Measurements from ENCODE around the gene RNF220.
A peak's percentile ranks its signal among the peaks of the same experiment; 100 is the strongest.
"Not testable (repeated sequence)": the region's sequence is repeated elsewhere in the genome, so short reads cannot be mapped to it uniquely, and the experiment has no call there.

RNF220 gene

DNA sequence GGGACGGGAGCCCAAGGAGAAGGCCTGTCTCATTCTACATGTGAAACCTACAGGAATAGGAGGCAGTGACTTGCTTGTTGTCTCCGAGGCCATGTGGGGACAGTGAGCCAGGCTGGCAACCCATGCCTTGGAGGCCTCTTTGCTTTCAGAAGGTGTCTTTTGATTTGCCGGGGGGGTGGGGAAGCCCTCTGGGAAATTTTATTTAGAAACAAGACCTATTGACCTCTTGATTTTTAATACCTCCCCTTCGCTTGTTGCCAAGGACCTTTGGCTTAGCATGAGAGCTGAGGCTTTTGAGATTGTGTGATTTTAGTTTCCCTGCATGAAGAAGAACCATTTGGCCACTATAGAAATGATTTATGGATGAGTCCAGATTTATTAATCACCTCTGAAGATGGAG is 273.6 kb downstream of the RNF220 start:
- DNase-seq (ENCODE audit: low spot score): no peak

DNA sequence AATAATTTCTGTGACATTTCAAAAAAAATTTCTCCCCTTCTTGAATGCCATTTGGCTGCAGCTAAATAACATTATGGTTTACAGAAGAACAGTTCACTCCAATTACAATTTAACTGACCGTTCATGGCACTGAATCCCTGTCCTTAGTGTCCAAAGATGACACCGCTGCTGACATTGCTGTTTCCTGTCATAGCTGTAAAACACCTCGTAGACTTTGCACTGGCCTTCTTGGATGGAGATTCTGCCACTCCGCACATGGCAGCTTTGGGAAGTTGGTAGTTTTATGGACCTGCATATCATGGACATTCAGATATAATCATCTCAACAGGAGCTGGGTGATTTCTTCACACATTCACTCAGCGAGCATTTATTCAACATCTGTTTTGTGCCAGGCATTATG is 274.4 kb downstream of the RNF220 start:
- DNase-seq (ENCODE audit: low spot score): no peak

GRCh38 chr1:44681905-44682882 is 277.1 kb downstream of the RNF220 start:
- no peak for DNase-seq (ENCODE audit: low spot score)

- no peak for DNase-seq (ENCODE audit: low spot score)
Observed at GRCh38 chr1:44682883-44683265, 277.8 kb downstream of the RNF220 start.

- DNase-seq (ENCODE audit: low spot score): no peak
Observed at GRCh38 chr1:44684525-44684924, 279.5 kb downstream of the RNF220 start.

DNA sequence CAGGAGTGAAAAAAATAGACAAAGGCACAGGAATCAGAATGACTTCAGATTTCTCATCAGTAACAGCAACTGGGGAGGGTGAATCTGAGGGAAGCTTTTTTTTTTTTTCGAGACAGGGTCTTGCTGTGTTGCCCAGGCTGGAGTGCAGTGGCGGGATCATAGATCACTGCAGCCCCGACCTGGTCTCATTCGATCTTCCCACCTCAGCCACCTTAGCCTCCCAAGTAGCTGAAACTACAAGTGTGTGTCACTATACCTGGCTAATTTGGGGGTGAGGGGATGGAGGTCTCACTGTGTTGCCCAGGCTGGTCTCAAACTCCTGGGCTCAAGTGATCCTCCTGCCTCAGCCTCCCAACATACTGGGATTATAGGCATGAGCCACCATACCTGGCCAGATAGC is 280.2 kb downstream of the RNF220 start:
- no peak for DNase-seq (ENCODE audit: low spot score)

GRCh38 chr1:44685881-44686280 is 280.8 kb downstream of the RNF220 start:
- DNase-seq (ENCODE audit: low spot score): no peak

GRCh38 chr1:44688760-44689446 is 283.8 kb downstream of the RNF220 start:
- DNase-seq (ENCODE audit: low spot score): no peak

DNA sequence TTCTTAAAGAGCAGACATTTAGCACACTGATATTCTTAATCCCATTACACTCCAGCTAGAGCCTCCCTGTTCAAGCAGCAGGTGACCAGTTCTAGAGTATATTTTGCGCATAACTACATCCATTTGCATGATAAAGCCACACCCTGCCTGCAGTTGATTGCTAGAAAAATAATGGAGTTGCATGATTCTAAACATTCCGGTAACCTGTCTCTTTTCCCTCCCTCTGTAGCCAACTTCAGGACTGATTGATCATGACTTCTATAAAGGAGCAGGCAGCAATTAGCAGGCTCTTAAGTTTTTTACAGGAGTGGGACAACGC is 284.4 kb downstream of the RNF220 start:
- no peak for DNase-seq (ENCODE audit: low spot score)

DNA sequence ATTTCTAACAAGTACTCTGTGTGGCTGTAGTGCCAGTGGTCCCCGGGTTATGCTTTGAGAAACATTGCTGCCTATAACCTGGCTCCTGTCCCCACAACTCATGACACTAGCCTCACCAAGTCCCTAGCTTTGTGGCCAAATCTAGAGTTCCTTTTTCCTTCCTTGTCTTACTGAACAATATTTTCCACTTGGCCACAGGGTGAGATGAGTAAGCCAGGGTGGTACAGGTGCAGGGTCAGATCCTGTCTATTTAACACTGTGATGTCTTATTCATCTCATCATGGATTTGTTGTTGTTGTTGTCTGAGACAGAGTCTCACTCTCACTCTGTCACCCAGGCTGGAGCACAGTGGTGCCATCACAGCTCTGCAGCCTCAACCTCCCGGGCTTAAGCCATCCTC is 288.1 kb downstream of the RNF220 start:
- DNase-seq (ENCODE audit: low spot score): no peak

- DNase-seq (ENCODE audit: low spot score): no peak
Observed at GRCh38 chr1:44693900-44694299, 288.8 kb downstream of the RNF220 start.

DNA sequence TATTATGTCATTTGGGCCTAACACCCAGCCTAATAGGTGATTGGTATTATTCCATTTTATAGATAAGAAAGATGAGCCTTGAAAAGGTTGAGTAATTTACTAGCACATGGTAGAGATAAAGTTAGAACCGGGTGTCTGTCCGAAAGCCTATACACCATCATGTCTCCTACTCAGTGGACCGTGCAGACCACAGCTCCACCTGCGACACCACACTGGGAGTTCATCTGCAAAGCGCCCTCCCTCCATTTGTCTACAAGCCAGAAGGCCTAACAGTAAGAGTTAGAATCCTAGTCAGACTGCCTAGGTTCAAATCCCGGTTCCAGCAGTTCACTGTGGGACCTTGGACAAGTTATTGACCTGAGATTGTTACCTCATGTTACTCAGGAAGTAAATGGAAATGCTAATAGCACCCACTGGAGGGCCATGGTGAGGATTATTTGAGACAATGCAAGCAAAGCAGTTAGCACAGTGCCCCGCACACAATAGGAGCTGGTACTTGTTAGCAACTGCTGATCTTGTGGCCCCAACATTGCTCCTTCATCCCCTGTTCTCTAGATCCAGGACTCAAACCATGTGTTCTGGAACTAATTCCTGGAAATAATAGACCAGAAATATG is 289.9 kb downstream of the RNF220 start:
- peak; percentile 55 for DNase-seq (ENCODE audit: low spot score)

DNA sequence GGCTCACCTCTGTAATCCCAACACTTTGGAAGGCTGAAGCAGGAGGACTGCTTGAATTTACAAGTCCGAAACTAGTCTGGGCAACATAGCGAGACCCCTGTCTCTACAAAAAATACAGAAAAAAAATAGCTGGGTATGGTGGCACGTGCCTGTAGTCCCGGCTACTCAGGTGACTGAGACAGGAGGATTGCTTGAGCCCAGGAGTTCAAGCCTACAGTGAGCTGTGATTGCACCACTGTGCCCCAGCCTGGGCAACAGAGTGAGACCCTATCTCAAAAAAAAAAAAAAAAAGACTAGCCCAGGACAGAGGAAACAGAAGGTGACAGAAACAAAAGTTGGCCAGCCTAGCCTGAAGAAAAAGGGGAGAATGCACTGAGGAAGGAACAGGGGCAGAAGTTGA is 290.6 kb downstream of the RNF220 start:
- no peak for DNase-seq (ENCODE audit: low spot score)

DNA sequence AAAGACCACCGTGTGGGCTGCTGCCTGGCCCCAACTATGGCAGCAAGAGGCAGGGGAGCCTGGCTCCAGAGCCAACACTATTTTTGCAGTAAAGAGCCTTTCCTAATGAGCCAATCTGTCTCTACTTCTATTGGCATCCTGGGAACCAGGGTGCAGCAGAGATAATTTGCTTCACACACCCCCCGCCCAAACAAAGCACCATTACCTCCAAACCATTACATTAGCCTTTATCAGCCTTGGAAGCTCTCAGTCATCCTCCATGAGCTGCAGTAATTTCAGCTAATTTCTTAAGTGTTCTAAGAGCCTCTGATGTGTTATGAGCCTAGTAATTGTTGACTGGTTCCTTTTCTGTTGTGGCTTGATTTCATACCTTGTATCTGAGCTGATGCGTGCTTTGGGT is 291.0 kb downstream of the RNF220 start:
- no peak for DNase-seq (ENCODE audit: low spot score)

DNA sequence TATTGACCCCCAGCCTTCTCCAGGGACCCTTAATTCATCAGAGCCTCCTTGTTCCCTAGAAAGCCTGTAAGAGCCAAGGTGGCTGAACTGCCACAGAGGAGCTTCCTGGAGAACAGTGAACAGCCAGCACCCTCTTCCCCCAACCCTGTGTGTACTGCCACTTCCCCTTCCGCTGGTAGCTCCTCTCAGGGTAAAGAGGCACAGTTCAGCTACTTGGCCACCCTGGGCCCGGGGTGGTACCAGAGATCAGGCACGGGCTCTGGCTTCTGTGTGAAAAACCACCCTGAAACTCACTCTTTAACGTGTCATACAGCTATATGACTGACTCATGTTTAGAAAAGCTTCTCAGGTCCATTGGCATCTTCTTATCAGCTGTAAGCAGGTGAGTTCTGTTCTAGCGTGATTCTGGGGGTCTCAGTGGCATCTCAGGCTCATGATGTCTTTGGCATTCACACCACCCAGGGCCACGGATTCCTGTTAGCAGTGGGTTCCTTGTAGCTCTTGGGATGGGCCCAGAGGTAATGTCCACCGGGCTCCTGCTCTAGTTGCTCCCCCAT is 291.8 kb downstream of the RNF220 start:
- peak; percentile 52 for DNase-seq (ENCODE audit: low spot score)

GRCh38 chr1:44698138-44698537 is 293.1 kb downstream of the RNF220 start:
- DNase-seq (ENCODE audit: low spot score): peak; percentile 50

- DNase-seq (ENCODE audit: low spot score): not testable (repeated sequence)
Observed at GRCh38 chr1:44699375-44699774, 294.3 kb downstream of the RNF220 start.

GRCh38 chr1:44700573-44700972 is 295.5 kb downstream of the RNF220 start:
- DNase-seq (ENCODE audit: low spot score): no peak

- no peak for DNase-seq (ENCODE audit: low spot score)
Observed at GRCh38 chr1:44701141-44701573, 296.1 kb downstream of the RNF220 start.

All from germinal center (tissue), 1 donor.